Neuronal stem cell (in vitro differentiated cells): ENCODE data around the gene OMA1.

Source experiments
- DNase-seq: peaks from one replicate; pipeline ENCODE4 v3.0.0-alpha.2; 2013; ENCODE audit warnings: low spot score
- H2AFZ ChIP-seq: one replicate; pipeline ENCODE4 v1.6.1; 2013; ENCODE audit warnings: mild to moderate bottlenecking, low read length, inconsistent platforms
- H2AK5ac ChIP-seq: 2 replicates; pipeline ENCODE4 v1.6.1; 2013; ENCODE audit warnings: low read depth, mild to moderate bottlenecking, inconsistent platforms, low read length, moderate library complexity, mixed read lengths
- H2BK120ac ChIP-seq: 2 replicates; pipeline ENCODE4 v1.6.1; 2013; ENCODE audit warnings: low read depth, mild to moderate bottlenecking, inconsistent platforms, low read length, moderate library complexity, mixed read lengths
- H2BK12ac ChIP-seq: one replicate; pipeline ENCODE4 v1.6.1; 2013; ENCODE audit warnings: low read length, inconsistent platforms
- H2BK15ac ChIP-seq: 2 replicates; pipeline ENCODE4 v1.6.1; 2013; ENCODE audit warnings: mild to moderate bottlenecking, low read length, inconsistent platforms, mixed read lengths
- H2BK5ac ChIP-seq: one replicate; pipeline ENCODE4 v1.6.1; 2013; ENCODE audit warnings: inconsistent platforms, mild to moderate bottlenecking, low read length, moderate library complexity
- H3K14ac ChIP-seq: one replicate; pipeline ENCODE4 v1.6.1; 2013; ENCODE audit warnings: low read length, inconsistent platforms
- H3K18ac ChIP-seq: 2 replicates; pipeline ENCODE4 v1.6.1; 2013; ENCODE audit warnings: low read length, inconsistent platforms
- H3K23ac ChIP-seq: 2 replicates; pipeline ENCODE4 v1.6.1; 2013; ENCODE audit warnings: low read depth, mild to moderate bottlenecking, mixed read lengths, low read length, inconsistent platforms; ENCODE audit not compliant: poor library complexity
- H3K27ac ChIP-seq: replicated peaks from 3 replicates; pipeline ENCODE4 v1.5.1; 2013; ENCODE audit warnings: low read length, inconsistent platforms
- H3K27me3 ChIP-seq, 3 experiments: 2 replicates each; pipeline ENCODE4 v1.6.1; 2013; ENCODE audit warnings: low read length in 3 of 3, mild to moderate bottlenecking in 2 of 3, inconsistent platforms in 1 of 3, low read depth in 1 of 3, mixed read lengths in 1 of 3, moderate library complexity in 1 of 3; ENCODE audit not compliant: control insufficient read depth in 3 of 3, insufficient read depth in 3 of 3
- H3K36me3 ChIP-seq, 2 donors: replicated peaks in 1 of 2; 2 replicates each; pipeline ENCODE4 v1.6.1; 2013; ENCODE audit warnings: low read length in 2 of 2; ENCODE audit not compliant: control insufficient read depth in 2 of 2, insufficient read depth in 2 of 2
- H3K4ac ChIP-seq: 2 replicates; pipeline ENCODE4 v1.6.1; 2013; ENCODE audit warnings: inconsistent platforms, mild to moderate bottlenecking, low read length, moderate library complexity
- H3K4me1 ChIP-seq, 2 donors: 1 replicate in 1 of 2; 2 replicates in 1 of 2; pipeline ENCODE4 v1.6.1; 2013; ENCODE audit warnings: low read length in 2 of 2, low read depth in 1 of 2; ENCODE audit not compliant: control insufficient read depth in 2 of 2, insufficient read depth in 1 of 2
- H3K4me2 ChIP-seq: one replicate; pipeline ENCODE4 v1.6.1; 2013; ENCODE audit warnings: mild to moderate bottlenecking, low read length, inconsistent platforms; ENCODE audit not compliant: insufficient read depth, poor library complexity, severe bottlenecking
- H3K4me3 ChIP-seq, 2 donors: 2 replicates each; pipeline ENCODE4 v1.5.1; 2013; ENCODE audit warnings: low read length in 2 of 2, mild to moderate bottlenecking in 2 of 2, inconsistent platforms in 1 of 2, moderate library complexity in 1 of 2
- H3K79me1 ChIP-seq: one replicate; pipeline ENCODE4 v1.6.1; 2013; ENCODE audit warnings: low read depth, mild to moderate bottlenecking, inconsistent platforms, low read length, moderate library complexity
- H3K9ac ChIP-seq: one replicate; pipeline ENCODE4 v1.6.1; 2013; ENCODE audit warnings: mild to moderate bottlenecking, low read depth, low read length, inconsistent platforms; ENCODE audit not compliant: poor library complexity
- H3K9me3 ChIP-seq, 2 donors: replicated peaks in 1 of 2; 2 replicates each; pipeline versions ENCODE3 to v1.6.1; 2013; ENCODE audit warnings: low read length in 2 of 2, mild to moderate bottlenecking in 2 of 2, inconsistent platforms in 1 of 2, low read depth in 1 of 2, mixed read lengths in 1 of 2, moderate library complexity in 1 of 2; ENCODE audit not compliant: control insufficient read depth in 2 of 2, insufficient read depth in 1 of 2
- H4K8ac ChIP-seq: one replicate; pipeline ENCODE4 v1.6.1; 2013; ENCODE audit warnings: low read depth, mild to moderate bottlenecking, inconsistent platforms, low read length, moderate library complexity
- H4K91ac ChIP-seq: one replicate; pipeline ENCODE4 v1.6.1; 2013; ENCODE audit warnings: low read length, low read depth, mild to moderate bottlenecking, inconsistent platforms; ENCODE audit not compliant: poor library complexity
- WGBS, 2 donors: extraction: QIAGEN DNeasy Blood & Tissue Kit; methylation state at CpG; one replicate each; pipeline ENCODE4 v1.1.7; 2013; ENCODE audit warnings: missing lambda C conversion rate in 2 of 2, mixed read lengths in 1 of 2; ENCODE audit not compliant: insufficient read length in 2 of 2, insufficient replicate concordance in 1 of 2; ENCODE audit errors: extremely low coverage in 2 of 2; 5-methylcytosine and 5-hydroxymethylcytosine counted together

OMA1 gene

GRCh38 chr1:58576727-58577653 is 30.5 kb upstream of the OMA1 start, which contains the start of gene TACSTD2:
Gene TACSTD2 (minus strand): TSS chr1:58577252. CDS start chr1:58577156, 96 bp downstream.
- Histone ChIP-seq H4K91ac (peak within 1 kb of the TSS; percentile 35), H2BK15ac (peak within 1 kb of the TSS; percentile 31), H4K8ac (peak within 1 kb of the TSS; percentile 6), H3K4ac (no peak within 1 kb of the TSS), H3K9me3 (peaks cover 0 to 5% of the 10 kb centered on the region in 2 donors), H3K79me1 (no peaks in the 10 kb centered on the region), H3K27me3 (peaks cover 0 to 22% (median 15%) of the 10 kb centered on the region in 3 experiments), H2BK120ac (no peak within 1 kb of the TSS), H2AFZ (no peak within 1 kb of the TSS), H3K4me3 (peak within 1 kb of the TSS in 1 of 2 donors; percentile 75), H3K18ac (peak within 1 kb of the TSS; percentile 95), H3K9ac (peak within 1 kb of the TSS; percentile 66), H2BK12ac (no peak within 1 kb of the TSS), H3K36me3 (no peaks in the 10 kb centered on the region), H3K14ac (peak within 1 kb of the TSS; percentile 91), H2BK5ac (no peak within 1 kb of the TSS), H3K4me2 (peak within 1 kb of the TSS; percentile 72), H2AK5ac (peak within 1 kb of the TSS; percentile 88), H3K23ac (peak within 1 kb of the TSS; percentile 86), H3K27ac (no peak within 1 kb of the TSS), H3K4me1 (peaks cover 5 to 7% of the 10 kb centered on the region in 2 donors)
- WGBS, 2 donors: no CpG with 5 or more reads among the region's 107 CpGs
- DNase-seq: no peak

DNA sequence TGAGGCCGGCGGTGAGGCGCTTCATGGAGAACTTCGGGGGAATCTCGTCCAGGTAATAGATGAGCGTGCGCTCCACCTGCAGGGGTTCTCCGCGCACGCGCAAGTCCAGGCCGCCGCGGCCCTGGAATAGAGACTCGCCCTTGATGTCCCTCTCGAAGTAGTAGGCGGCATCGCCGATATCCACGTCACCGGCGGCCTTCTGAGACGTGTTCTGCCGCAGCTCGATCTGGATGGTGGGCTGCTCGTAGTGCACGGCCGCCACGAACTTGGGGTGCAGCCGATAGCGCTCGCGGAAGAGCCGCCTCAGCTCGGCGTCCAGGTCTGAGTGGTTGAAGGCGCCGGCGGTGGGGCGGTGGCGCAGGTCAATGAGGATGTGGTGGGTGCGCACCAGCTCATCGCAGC is 29.8 kb upstream of the OMA1 start:
- no CpG with 5 or more reads among the region's 43 CpGs for WGBS, 2 donors
- H3K4me3 ChIP-seq: peak overlapping the region in 1 of 2 donors; percentile 75
- H3K27ac ChIP-seq: no peak overlapping the region
- H3K36me3 ChIP-seq: no peaks in the 10 kb centered on the region
- peak overlapping the region; percentile 88 for H2AK5ac ChIP-seq
- H4K8ac ChIP-seq: no peak overlapping the region
- no peaks in the 10 kb centered on the region for H3K79me1 ChIP-seq
- no peak overlapping the region for H3K9ac ChIP-seq
- H2BK12ac ChIP-seq: no peak overlapping the region
- no peak overlapping the region for H2BK5ac ChIP-seq
- H3K18ac ChIP-seq: peak overlapping the region; percentile 95
- H2AFZ ChIP-seq: no peak overlapping the region
- H2BK15ac ChIP-seq: no peak overlapping the region
- H3K9me3 ChIP-seq: peaks cover 0 to 5% of the 10 kb centered on the region in 2 donors
- peak overlapping the region; percentile 91 for H3K14ac ChIP-seq
- peaks cover 0 to 22% (median 15%) of the 10 kb centered on the region in 3 experiments for H3K27me3 ChIP-seq
- DNase-seq: no peak
- no peak overlapping the region for H3K4ac ChIP-seq
- peaks cover 5 to 7% of the 10 kb centered on the region in 2 donors for H3K4me1 ChIP-seq
- peak overlapping the region; percentile 86 for H3K23ac ChIP-seq
- H4K91ac ChIP-seq: peak overlapping the region; percentile 35
- no peak overlapping the region for H3K4me2 ChIP-seq
- H2BK120ac ChIP-seq: no peak overlapping the region

GRCh38 chr1:58575551-58576324 is 29.2 kb upstream of the OMA1 start:
- Histone ChIP-seq H3K18ac (no peak overlapping the region), H3K14ac (no peak overlapping the region), H3K23ac (peak overlapping the region; percentile 34), H2BK15ac (no peak overlapping the region), H2AK5ac (peak overlapping the region; percentile 88), H2BK12ac (no peak overlapping the region), H4K8ac (no peak overlapping the region), H3K4me1 (peaks cover 5 to 7% of the 10 kb centered on the region in 2 donors), H3K9ac (no peak overlapping the region), H3K27me3 (peaks cover 0 to 22% (median 15%) of the 10 kb centered on the region in 3 experiments), H3K4me2 (no peak overlapping the region), H3K4ac (no peak overlapping the region), H3K4me3 (no peak overlapping the region), H2BK120ac (no peak overlapping the region), H3K9me3 (peaks cover 0 to 5% of the 10 kb centered on the region in 2 donors), H3K36me3 (no peaks in the 10 kb centered on the region), H2AFZ (no peak overlapping the region), H4K91ac (no peak overlapping the region), H3K79me1 (no peaks in the 10 kb centered on the region), H3K27ac (no peak overlapping the region), H2BK5ac (no peak overlapping the region)
- no peak for DNase-seq
- no CpG with 5 or more reads among the region's 32 CpGs for WGBS, 2 donors
